Hepatocyte (in vitro differentiated cells): ENCODE results near the gene RERG. TPM values are rescaled to one million over a fixed set of nuclear protein-coding genes. Genes with fewer than 3 reads are reported as not detected.

ENCODE experiments used
- DNase-seq: peaks from one replicate; pipeline ENCODE4 v3.0.0-alpha.2; 2016; ENCODE audit warnings: low spot score
- H2AFZ ChIP-seq: fragments of 200-600 bp; sonication (generic); 2 replicates; pipeline ENCODE4 v1.6.0; 2016; ENCODE audit warnings: antibody characterized with exemption, mild to moderate bottlenecking
- H3K27ac ChIP-seq: fragments of 200-600 bp; sonication (generic); 2 replicates; pipeline ENCODE4 v1.5.1; 2016; ENCODE audit warnings: mild to moderate bottlenecking
- H3K27me3 ChIP-seq: fragments of 200-600 bp; sonication (generic); 2 replicates; pipeline ENCODE4 v1.6.1; 2016
- H3K36me3 ChIP-seq: fragments of 200-600 bp; sonication (generic); replicated peaks from 2 replicates; pipeline ENCODE4 v1.5.1; 2016; ENCODE audit warnings: low read depth; ENCODE audit not compliant: insufficient read depth
- H3K4me1 ChIP-seq: fragments of 200-600 bp; sonication (generic); 2 replicates; pipeline ENCODE4 v1.5.1; 2016; ENCODE audit warnings: mild to moderate bottlenecking, moderate library complexity; ENCODE audit not compliant: insufficient read depth
- H3K4me2 ChIP-seq: fragments of 200-600 bp; sonication (generic); 2 replicates; pipeline ENCODE4 v1.6.0; 2016
- H3K4me3 ChIP-seq: fragments of 200-600 bp; sonication (generic); 2 replicates; pipeline ENCODE4 v1.5.1; 2016; ENCODE audit warnings: mild to moderate bottlenecking
- H3K79me2 ChIP-seq: fragments of 200-600 bp; sonication (generic); 2 replicates; pipeline ENCODE4 v1.6.0; 2017; ENCODE audit warnings: mild to moderate bottlenecking
- H3K9me2 ChIP-seq: fragments of 200-600 bp; sonication (generic); replicated peaks from 2 replicates; pipeline ENCODE4 v1.6.0; 2017; ENCODE audit warnings: mild to moderate bottlenecking; ENCODE audit not compliant: insufficient read depth
- H3K9me3 ChIP-seq: fragments of 200-600 bp; sonication (generic); 2 replicates; pipeline ENCODE4 v1.5.1; 2016; ENCODE audit warnings: low read depth, mild to moderate bottlenecking
- H4K20me1 ChIP-seq: fragments of 200-600 bp; sonication (generic); 2 replicates; pipeline ENCODE4 v1.6.0; 2016; ENCODE audit warnings: mild to moderate bottlenecking; ENCODE audit not compliant: insufficient read depth, poor library complexity, severe bottlenecking
- EZH2 ChIP-seq: fragments of 200-600 bp; sonication (generic); IDR thresholded peaks from 2 replicates; pipeline ENCODE4 v1.6.1; 2016; ENCODE audit warnings: antibody characterized with exemption, mild to moderate bottlenecking, borderline replicate concordance
- EZH2phosphoT487 ChIP-seq: fragments of 200-600 bp; sonication (generic); IDR thresholded peaks from one replicate; pipeline ENCODE4 v1.6.1; 2018; ENCODE audit warnings: antibody characterized with exemption, mild to moderate bottlenecking, low read depth, moderate library complexity; ENCODE audit not compliant: unreplicated experiment, severe bottlenecking
- WGBS: methylation state at CpG from one replicate; pipeline ENCODE4 v1.1.6; 2016; ENCODE audit warnings: low lambda C conversion rate; ENCODE audit errors: missing lambda C conversion rate; 5-methylcytosine and 5-hydroxymethylcytosine counted together
- polyA plus RNA-seq: library from polyadenylated mRNA; unstranded; fragments of >200 nt; fragmentation: Nextera tagmentation; extraction: Ambion mirVana; gene quantifications from 2 replicates; pipeline ENCODE4 v1.2.1, GENCODE V29; 2016
- total RNA-seq: library from RNA; depleted of rRNA; stranded (reverse); fragments of >200 nt; gene quantifications from 2 replicates; pipeline ENCODE4 v1.2.3, GENCODE V29; 2014
- TF ChIP-seq, protein P1 (sequence below): fragments of 200-600 bp; sonication (generic); IDR thresholded peaks from 2 replicates; pipeline ENCODE4 v1.5.1; 2016; ENCODE audit warnings: antibody characterized with exemption, mild to moderate bottlenecking; ENCODE audit not compliant: poor library complexity

RERG gene
- total and polyA plus RNA-seq, 2 experiments from 2014 or later: 1.3 to 7.9 TPM

DNA sequence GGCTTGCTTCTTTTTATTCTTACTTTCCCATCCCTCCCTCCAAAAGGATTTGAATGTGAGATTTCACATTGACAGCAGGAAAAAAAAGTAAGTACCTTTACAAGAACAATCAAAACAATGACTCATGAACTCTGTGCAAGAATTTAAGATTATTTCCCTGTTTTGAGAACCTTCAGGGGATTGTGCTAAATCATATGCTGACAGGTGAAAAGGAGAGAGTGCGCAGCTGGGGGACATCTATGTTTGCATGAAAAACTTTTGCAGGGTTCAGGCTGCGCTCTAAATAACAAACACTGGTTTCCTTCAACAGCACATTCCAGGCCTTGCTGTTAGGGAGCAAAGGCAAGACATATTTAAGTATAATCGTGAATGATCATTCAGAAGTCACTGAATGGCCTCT is 27.3 kb downstream of the RERG start:
- no peak overlapping the region for H3K27ac ChIP-seq
- H3K4me2 ChIP-seq: no peak overlapping the region
- TF ChIP-seq EZH2 (no peak), EZH2phosphoT487 (no peak)
- TF ChIP-seq, protein P1, sequence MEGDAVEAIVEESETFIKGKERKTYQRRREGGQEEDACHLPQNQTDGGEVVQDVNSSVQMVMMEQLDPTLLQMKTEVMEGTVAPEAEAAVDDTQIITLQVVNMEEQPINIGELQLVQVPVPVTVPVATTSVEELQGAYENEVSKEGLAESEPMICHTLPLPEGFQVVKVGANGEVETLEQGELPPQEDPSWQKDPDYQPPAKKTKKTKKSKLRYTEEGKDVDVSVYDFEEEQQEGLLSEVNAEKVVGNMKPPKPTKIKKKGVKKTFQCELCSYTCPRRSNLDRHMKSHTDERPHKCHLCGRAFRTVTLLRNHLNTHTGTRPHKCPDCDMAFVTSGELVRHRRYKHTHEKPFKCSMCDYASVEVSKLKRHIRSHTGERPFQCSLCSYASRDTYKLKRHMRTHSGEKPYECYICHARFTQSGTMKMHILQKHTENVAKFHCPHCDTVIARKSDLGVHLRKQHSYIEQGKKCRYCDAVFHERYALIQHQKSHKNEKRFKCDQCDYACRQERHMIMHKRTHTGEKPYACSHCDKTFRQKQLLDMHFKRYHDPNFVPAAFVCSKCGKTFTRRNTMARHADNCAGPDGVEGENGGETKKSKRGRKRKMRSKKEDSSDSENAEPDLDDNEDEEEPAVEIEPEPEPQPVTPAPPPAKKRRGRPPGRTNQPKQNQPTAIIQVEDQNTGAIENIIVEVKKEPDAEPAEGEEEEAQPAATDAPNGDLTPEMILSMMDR: no peak
- no peaks in the 10 kb centered on the region for H3K27me3 ChIP-seq
- H3K79me2 ChIP-seq: no peaks in the 10 kb centered on the region
- no peak overlapping the region for H2AFZ ChIP-seq
- no peaks in the 10 kb centered on the region for H3K36me3 ChIP-seq
- no peaks in the 10 kb centered on the region for H4K20me1 ChIP-seq
- no peaks in the 10 kb centered on the region for H3K9me2 ChIP-seq
- H3K9me3 ChIP-seq: no peaks in the 10 kb centered on the region
- no peak overlapping the region for H3K4me3 ChIP-seq
- DNase-seq: peak; percentile 8
- peaks cover 11% of the 10 kb centered on the region for H3K4me1 ChIP-seq
- WGBS: 58% methylated on average over 3 of the region's 3 CpGs

DNA sequence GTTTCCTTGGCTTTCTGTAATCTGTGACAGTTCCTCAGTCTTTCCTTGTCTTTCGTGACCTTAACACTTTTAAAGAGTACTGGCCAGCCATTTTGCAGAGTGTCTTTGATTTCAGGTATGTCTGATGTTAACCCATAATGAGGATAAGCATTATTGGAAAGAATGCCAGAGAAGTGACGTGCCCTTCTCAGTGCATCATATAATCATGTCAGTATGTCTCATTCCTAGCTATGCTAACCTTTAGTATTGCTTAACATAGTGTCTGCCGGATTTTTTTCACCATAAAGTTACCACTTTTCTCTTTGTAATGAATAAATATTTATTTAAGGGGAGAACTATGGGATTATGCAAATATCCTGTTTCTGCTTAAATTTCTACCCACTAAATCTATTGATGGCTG is 28.5 kb downstream of the RERG start:
- Histone ChIP-seq H3K4me2 (no peak overlapping the region), H3K4me3 (no peak overlapping the region), H3K79me2 (no peaks in the 10 kb centered on the region), H2AFZ (no peak overlapping the region), H4K20me1 (no peaks in the 10 kb centered on the region), H3K36me3 (no peaks in the 10 kb centered on the region), H3K4me1 (peaks cover 11% of the 10 kb centered on the region), H3K9me2 (no peaks in the 10 kb centered on the region), H3K27me3 (no peaks in the 10 kb centered on the region), H3K9me3 (no peaks in the 10 kb centered on the region), H3K27ac (no peak overlapping the region)
- 80% methylated on average over 3 of the region's 3 CpGs for WGBS
- TF ChIP-seq, protein P1: no peak
- no peak for TF ChIP-seq EZH2phosphoT487
- no peak for TF ChIP-seq EZH2
- no peak for DNase-seq

DNA sequence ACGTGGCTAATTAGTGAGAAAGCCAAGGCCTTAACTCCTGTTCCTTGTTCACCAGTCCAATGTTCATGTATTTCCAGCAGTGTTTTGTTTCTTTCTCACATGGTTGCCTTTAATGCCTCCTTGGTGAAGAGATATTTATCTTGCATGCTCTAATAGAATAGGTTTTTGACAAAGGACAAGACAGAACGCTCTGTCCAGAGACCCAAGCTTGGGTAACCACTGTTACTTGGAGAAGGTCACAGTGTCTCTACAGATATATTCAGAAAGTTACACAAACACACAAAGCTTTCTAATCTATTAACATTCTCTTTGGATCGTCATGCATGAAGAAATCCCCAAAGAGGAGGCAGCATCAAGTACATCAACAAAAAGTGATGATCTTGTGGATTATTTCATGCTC is 33.1 kb downstream of the RERG start:
- Histone ChIP-seq H3K4me1 (no peaks in the 10 kb centered on the region), H3K36me3 (no peaks in the 10 kb centered on the region), H2AFZ (no peak overlapping the region), H3K4me3 (no peak overlapping the region), H3K27ac (no peak overlapping the region), H3K9me2 (no peaks in the 10 kb centered on the region), H3K4me2 (no peak overlapping the region), H3K9me3 (no peaks in the 10 kb centered on the region), H3K79me2 (no peaks in the 10 kb centered on the region), H3K27me3 (no peaks in the 10 kb centered on the region), H4K20me1 (no peaks in the 10 kb centered on the region)
- 93% methylated on average over 3 of the region's 3 CpGs for WGBS
- no peak for TF ChIP-seq EZH2phosphoT487
- no peak for TF ChIP-seq EZH2
- TF ChIP-seq, protein P1: no peak
- no peak for DNase-seq

DNA sequence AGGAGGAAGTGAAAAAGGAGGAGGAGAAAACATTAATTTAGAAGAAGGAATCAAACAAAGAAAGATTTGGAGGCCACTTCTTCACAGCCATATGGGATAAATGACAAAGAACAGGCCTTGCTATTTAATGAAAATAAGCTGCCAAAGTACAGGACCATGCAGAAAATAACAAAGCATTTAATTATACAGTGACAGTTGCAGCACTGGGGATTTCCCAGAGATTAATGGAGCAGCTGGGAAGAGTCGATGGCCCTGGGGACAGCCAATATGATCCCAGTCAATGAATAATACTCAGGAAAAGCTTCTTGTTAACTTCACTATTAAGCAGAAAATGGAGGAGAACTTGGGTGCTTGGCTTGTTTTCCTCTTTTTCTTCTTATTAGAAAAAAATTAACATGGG is 34.6 kb downstream of the RERG start:
- Histone ChIP-seq H3K9me3 (no peaks in the 10 kb centered on the region), H2AFZ (no peak overlapping the region), H3K4me1 (no peaks in the 10 kb centered on the region), H3K4me2 (no peak overlapping the region), H3K27me3 (no peaks in the 10 kb centered on the region), H4K20me1 (no peaks in the 10 kb centered on the region), H3K36me3 (no peaks in the 10 kb centered on the region), H3K79me2 (no peaks in the 10 kb centered on the region), H3K4me3 (no peak overlapping the region), H3K27ac (no peak overlapping the region), H3K9me2 (no peaks in the 10 kb centered on the region)
- 55% methylated on average over 1 of the region's 1 CpG for WGBS
- no peak for DNase-seq
- no peak for TF ChIP-seq EZH2phosphoT487
- TF ChIP-seq EZH2: no peak
- TF ChIP-seq, protein P1: no peak
